Measurements from ENCODE around the gene FEM1B.

FEM1B gene

GRCh38 chr15:68309024-68309423 is 31.5 kb downstream of the FEM1B start:
- no peak for DNase-seq

GRCh38 chr15:68310178-68310803 is 32.7 kb downstream of the FEM1B start:
- peak in 1 of 4 experiments; percentile 36 for DNase-seq

DNA sequence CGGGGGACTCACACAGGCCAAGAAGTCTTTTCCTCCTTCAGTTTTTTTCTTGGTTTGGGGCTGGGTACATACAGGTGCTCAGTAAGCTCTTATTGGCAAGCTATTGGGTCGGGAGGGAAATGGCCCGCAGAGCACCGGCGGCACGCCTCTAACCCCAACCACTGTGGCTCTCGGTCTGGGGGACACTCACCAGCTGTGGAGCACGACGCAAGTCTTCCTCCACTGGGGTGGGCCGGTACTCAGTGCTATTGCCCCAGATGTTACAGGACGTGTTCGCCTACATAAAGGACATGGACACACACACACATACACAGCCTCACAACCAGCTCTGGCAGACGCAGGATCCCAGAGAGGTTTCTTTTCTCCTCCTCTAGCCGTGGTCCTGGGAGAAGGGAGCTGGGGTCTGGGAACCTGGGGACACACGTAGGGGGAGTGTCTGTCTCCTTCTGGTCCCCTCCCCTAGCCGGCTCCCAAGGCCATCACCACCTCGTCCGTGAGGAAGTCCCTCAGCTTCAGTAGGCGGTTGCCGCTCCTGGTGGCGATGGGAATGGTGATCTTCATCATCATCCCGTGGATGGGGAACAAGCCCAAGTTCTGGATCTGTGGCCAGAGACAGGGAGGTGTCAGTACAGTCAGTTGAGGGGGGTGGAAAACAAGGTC is 33.4 kb downstream of the FEM1B start:
- DNase-seq = no peak

GRCh38 chr15:68311464-68311835 is 33.9 kb downstream of the FEM1B start:
- DNase-seq = no peak

GRCh38 chr15:68311859-68312557 is 34.5 kb downstream of the FEM1B start:
- peak in 1 of 4 experiments; percentile 4 for DNase-seq

DNA sequence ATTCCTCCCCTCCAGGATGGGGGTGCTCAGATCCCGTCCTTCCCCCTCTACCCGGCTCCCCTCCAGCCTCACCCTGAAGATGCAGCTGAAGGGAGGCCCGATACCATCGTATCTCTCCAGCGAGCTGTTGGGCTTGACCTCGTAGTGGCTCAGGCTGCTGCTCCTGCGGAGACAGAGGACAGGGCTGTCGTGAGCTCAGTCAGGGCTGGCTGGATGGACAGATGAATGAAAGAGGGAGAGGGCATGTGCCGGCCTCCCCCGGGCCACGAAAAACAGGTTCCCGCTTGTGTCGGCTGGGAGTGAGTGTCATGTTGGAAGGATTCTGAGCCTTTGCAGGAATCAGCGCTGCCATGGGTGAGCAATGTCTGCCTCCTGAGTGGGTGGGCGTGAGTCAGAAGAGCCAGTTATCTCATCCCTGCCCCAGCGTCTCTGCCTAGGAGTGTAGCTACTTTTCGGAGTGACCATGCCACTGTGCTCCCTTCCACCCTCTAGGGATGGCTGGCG is 35.2 kb downstream of the FEM1B start:
- peak; percentile 91 to 97 (median 95) for DNase-seq

- DNase-seq = peak in 1 of 4 experiments; percentile 1
Observed at GRCh38 chr15:68313501-68314410, 36.2 kb downstream of the FEM1B start.

- no peak for DNase-seq
Observed at GRCh38 chr15:68314563-68314962, 37.0 kb downstream of the FEM1B start.

DNA sequence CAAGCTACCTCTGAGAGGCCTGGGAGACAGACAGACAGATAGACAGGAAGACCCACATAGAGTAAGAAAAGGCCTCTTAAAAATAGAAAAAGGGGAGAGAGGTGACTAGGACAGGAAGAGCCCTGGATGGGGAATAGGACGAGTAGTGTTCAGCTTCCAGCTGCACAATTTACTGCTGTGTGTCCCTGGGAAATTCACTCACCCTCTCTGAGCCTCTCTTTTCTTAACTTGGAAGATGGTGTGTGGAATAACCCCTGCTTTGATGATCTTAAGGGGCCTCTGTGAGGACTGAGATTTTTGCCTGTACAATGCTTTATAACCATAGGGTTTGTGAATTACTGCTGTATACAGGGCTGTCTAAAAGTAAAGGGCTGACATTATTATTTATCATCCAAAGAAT is 37.5 kb downstream of the FEM1B start:
- peak in 1 of 4 experiments; percentile 1 for DNase-seq

- DNase-seq = no peak
Observed at GRCh38 chr15:68315495-68316031, 38.0 kb downstream of the FEM1B start.

- DNase-seq = no peak
Observed at GRCh38 chr15:68316061-68316804, 38.7 kb downstream of the FEM1B start.

DNA sequence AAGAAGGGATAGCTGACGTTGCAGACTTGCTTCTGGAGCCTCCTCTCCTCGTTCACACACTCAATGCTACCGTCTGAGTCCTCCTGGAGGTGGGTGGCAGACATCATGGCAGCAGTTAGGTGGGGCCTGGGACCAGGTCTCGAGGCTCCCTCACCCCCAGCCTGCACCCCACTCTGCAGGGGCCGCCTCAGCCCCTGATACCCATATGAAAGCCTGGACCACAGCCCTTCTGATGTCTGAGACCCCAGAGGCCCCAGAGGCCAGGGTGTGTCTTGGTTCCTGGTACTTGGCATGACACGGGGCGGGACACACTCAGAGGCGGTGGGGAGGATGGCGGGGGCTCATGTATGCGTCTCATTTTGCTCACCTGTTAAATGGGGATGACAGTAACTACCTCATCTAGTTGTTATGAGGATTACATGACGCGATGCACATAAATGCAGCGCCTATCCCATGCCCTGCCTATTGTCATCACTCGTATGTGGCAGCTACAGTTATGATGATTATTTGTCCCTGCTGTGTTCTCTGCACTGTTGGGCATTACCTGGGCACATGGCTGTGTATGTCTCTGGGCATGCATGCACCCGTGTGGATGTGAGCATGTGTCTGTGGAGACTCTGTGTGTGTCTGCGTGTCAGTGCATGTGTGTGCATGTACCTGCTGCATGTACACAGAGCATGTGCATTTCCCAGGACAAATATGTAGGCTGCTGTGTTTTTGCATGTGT is 39.9 kb downstream of the FEM1B start:
- no peak for DNase-seq

GRCh38 chr15:68318008-68318835 is 40.7 kb downstream of the FEM1B start:
- DNase-seq = no peak

GRCh38 chr15:68318931-68319909 is 41.7 kb downstream of the FEM1B start:
- no peak for DNase-seq

- DNase-seq = no peak
Observed at GRCh38 chr15:68319997-68320396, 42.5 kb downstream of the FEM1B start.

DNA sequence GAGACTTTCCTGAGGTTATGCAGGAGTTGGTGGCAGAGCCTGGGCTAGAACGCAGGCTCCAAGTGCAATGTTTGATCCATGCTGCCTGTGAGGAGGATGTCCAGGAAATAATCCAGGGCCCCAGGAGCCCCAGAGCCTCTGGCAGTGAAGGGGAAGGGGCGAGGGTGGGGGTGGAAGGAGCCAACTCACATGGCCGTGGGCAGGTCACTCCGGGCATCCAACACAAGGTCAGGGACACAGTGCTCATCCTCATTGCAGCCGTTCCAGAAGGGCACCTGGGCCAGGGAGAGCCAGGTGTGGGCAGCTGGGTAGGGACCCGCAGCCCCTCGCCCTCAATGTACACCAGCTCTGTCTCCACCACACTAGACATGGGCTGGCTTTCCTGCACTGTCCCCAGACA is 43.7 kb downstream of the FEM1B start:
- DNase-seq = no peak

DNA sequence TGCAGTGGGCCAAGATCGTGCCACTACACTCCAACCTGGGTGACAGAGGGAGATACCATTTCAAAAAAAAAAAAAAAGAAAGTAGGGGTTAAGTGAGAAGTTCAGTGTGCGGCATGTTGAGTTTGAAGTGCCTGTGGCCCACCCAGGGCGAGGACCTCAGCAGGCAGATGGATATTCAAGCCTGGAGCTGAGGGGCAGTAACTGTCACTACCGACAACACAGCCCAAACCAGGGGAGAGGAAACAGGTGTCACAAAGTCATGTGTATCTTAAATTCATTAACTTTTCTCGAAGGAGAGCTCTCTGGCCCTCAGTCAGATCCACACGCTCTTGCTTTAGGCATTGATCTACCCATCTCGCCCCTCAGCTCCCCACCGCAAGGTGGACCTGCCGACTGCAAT is 45.3 kb downstream of the FEM1B start:
- no peak for DNase-seq

GRCh38 chr15:68325726-68326125 is 48.2 kb downstream of the FEM1B start:
- no peak for DNase-seq
